Measurements from ENCODE around the gene TTLL5.
A peak's percentile ranks its signal among the peaks of the same experiment; 100 is the strongest.
"Not testable (repeated sequence)": the region's sequence is repeated elsewhere in the genome, so short reads cannot be mapped to it uniquely, and the experiment has no call there.

TTLL5 gene

GRCh38 chr14:75827331-75827730 is 166.3 kb downstream of the TTLL5 start:
- FAIRE-seq (no peak), DNase-seq (ENCODE audit: insufficient read length, low spot score) (no peak)

DNA sequence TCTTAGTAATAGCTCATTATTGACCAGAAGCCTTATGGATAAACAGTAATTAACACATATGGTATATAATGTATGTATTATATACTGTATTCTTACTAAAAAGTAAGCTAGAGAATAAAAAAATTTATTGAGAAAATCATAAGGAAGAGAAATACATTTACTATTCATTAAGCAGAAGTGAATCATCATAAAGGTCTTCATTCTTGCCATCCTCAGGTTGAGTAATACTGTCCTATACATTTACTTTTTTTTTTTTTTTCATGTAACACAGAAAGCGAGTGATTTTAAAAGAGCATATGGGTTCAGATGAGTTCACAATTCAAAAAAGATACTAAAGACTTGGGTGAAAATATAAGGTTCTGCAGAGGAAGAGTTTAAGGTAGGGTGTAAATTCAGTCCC is 168.3 kb downstream of the TTLL5 start:
- no peak for FAIRE-seq
- DNase-seq (ENCODE audit: insufficient read length, low spot score): no peak

GRCh38 chr14:75831455-75831854 is 170.4 kb downstream of the TTLL5 start:
- FAIRE-seq (no peak), DNase-seq (ENCODE audit: insufficient read length, low spot score) (no peak)

DNA sequence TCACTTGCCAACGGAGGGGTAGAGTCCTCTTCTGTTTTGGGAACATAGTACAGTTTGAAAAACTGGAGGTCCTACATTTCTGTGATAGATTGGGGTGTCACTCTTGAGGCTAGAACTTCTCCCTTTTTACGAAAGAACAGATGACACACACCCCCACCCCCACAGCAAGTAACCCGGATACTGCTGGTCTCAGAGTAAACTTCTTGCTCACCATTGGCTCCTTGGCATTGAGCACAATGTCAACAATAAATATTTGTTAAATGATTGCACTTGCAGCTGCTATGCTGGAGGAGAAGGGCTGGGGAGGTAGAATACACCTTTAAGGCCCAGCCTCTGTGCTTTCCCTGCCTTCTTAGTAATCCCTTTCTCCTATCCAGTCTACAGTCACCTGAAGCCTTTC is 170.9 kb downstream of the TTLL5 start:
- no peak for FAIRE-seq
- DNase-seq (ENCODE audit: insufficient read length, low spot score): no peak

DNA sequence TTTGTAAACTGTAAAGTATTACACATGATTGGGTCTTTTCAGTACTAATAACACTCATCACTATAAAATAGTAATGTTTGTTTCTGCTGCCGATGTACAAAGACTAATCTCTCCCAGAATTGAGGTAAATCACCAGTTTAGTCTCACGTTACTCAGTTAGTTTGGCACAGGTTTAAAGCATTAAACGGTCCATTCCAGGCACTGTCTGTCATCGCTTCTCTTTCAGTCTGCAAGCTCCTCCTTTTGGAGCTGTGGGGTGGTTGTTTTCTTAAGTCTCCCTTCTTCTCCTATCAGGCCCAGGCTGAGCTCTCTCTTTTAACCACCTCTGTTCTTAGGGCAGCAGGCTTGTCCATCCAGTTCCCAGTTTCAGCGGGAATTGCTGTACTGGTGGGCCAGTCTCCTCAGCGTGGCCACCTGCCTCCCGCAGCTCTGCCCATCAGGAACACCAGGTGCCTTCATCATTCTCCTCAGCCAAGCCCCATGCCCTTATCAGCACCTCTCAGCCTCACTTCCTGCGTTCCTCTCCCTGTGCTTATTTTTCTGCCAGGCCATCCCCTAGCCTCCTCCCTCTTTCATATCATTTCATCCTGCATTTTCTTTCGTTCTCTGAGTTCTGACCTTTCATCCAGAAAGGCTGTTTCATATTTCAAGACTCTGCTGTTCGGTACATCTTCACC is 171.7 kb downstream of the TTLL5 start:
- DNase-seq (ENCODE audit: insufficient read length, low spot score): no peak
- peak; percentile 28 for FAIRE-seq

DNA sequence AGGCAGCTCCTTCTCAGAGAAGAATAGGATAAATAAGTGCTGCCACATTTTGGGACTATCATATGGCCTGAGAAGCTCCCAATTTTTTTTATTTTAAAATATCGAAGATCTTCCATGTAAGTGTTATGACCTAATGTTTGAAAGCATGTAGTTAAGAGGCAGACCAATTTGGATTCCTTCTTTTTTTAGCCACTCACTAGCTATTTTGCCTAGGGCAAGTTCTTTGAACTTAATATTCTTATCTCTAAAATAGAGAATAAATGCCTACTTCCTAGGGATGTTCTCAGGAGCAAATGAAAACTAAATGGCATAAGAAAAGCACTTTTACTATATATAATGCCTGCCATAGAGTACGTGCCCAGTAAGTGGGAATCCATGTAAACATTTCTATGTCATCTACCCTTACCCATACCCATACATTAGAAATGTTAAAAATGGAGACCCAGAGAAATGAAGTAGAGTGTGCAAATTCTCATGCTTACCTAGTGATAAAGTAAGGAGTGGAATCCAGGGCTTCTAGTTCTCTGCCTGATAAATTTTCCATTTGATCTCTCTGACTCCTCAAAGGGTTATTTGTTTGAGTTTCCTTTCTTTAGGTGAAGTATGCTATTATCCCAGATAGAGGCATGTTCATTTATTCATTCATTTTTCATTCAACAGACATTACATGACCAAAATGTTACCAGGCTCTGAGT is 172.4 kb downstream of the TTLL5 start:
- DNase-seq (ENCODE audit: insufficient read length, low spot score) (no peak), FAIRE-seq (no peak)

GRCh38 chr14:75835156-75835725 is 174.2 kb downstream of the TTLL5 start:
- DNase-seq (ENCODE audit: insufficient read length, low spot score) (no peak), FAIRE-seq (no peak)

DNA sequence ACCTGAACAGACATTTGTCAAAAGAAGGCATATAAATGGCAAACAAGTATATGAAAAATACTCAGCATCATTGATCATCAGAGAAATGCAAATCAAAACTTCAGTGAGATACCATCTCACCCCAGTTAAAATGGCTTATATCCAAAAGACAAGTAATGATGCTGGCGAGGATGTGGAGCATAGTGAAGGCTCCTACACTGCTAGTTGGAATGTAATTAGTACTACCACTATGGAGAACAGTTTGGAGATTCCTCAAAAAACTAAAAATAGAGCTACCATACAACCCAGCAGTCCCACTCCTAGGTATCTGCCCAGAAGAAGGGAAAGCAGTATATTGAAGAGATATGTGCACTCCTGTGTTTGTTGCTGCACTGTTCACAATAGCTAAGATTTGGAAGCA is 174.7 kb downstream of the TTLL5 start:
- FAIRE-seq: peak; percentile 62
- DNase-seq (ENCODE audit: insufficient read length, low spot score): no peak

- FAIRE-seq (no peak), DNase-seq (ENCODE audit: insufficient read length, low spot score) (no peak)
These were observed 176.2 kb downstream of the TTLL5 start for GRCh38 chr14:75837151-75837787.

DNA sequence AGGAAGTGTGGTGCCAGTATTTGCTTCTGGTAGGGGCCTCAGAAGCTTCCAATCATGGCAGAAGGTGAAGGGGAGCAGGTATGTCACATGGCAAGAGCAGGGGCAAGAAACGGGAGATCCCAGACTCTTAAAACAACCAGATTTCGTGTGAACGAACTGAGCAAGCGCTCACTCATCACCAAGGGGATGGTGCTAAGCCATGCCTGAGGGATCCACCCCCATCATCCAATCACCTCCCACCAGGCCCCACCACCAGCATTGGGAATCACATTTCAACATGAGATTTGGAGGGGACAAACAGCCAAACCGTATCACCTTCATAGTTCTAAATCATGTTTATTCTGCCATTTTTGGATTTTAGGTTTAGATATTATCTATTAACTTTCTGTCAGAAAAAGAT is 179.9 kb downstream of the TTLL5 start:
- FAIRE-seq (no peak), DNase-seq (ENCODE audit: insufficient read length, low spot score) (no peak)

- DNase-seq (ENCODE audit: insufficient read length, low spot score) (no peak), FAIRE-seq (no peak)
These were observed 181.5 kb downstream of the TTLL5 start for GRCh38 chr14:75842551-75842950.

DNA sequence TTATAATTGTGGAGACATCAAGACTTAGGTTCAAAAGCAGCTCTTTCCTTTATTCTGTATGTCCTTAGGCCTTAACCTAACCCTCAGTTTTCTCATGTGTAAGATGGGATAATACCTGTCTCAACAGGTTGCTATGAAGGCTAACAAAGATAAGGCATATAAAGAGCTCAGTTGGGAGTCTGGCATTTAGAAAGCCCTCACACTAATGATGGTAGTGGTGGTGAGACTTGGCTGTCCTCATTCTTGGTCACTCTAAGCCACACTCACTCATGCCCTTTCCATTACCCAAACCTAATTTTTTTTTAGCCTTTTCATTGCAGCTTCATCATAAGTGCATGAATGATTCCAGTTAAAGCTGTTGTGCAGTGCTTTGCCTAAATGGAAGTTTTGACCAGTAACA is 183.4 kb downstream of the TTLL5 start:
- DNase-seq (ENCODE audit: insufficient read length, low spot score) (no peak), FAIRE-seq (peak; percentile 20)

GRCh38 chr14:75845136-75845804 is 184.2 kb downstream of the TTLL5 start:
- FAIRE-seq: peak; percentile 49

DNA sequence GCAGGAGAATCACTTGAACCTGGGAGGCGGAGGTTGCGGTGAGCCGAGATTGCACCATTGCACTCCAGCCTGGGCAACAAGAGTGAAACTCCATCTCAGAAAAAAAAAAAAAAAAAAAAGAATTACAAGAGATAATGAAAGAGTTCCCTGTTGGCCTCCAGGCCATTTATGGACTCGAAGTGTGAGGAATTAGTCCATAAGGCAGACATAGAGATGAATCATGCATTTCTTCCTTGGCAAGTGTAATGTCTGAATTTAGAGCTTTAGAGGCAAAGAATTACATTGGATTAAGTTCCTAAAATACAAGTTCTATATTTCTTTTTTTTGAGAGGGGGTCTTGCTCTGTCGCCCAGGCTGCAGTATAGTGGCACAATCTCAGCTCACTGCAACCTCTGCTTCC is 185.6 kb downstream of the TTLL5 start:
- DNase-seq (ENCODE audit: insufficient read length, low spot score); FAIRE-seq: not testable (repeated sequence)

More at GRCh38 chr14:75845136-75845804, 184.2 kb downstream of the TTLL5 start:
- DNase-seq (ENCODE audit: insufficient read length, low spot score): no peak

DNA sequence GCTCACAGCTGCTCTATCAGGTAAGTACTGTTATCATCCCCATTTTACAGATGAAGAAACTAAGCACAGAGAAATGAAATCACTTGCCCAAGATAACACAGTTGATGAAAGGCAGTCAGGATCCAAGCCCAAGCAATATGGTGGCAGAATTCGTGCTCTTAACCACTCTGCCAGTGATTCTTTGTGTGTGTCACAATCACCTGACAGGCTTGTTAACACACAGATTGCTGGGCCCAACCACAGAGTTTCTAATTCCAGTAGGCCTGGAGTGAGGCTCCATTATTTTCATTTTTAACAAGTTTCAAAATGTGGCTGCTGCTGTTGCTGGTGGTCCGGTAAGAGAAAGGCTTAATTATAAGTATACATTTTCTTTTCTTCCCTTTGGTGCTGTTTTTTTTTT is 186.5 kb downstream of the TTLL5 start:
- FAIRE-seq: peak; percentile 62

DNA sequence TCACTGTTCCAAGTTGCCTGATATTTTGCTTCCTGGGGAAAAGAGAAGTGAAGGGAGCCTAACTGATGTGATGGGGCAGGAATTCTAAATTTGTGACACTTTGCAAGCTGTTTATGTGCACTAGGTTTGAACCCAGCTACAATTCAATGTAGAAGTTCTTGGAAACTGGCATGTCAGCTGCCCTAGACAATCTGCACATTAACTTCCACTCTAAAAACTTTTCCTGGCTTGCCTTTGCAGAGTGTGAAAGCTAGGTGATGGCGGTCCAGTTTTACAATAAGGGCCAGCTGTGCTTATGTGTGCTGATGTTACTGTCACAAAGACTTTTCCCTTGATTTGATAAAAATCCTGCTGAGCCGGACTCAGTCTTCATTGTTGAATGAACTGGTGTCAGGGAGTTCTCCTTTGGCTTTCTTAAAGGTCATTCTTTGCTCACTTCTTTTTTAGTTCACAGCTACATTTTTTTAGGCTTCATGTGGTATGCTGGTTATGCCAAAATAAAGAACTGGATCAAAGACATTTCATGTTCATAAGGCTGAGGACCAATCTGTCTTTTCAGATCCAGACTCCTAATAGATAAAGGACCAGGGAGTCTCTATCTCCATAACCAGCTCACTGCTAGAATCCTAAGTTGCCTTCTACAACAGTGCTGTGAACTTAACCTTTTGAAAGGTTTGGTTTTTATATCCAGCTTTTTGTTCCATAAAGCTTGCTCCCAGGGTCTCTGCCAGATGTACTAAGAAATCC is 187.3 kb downstream of the TTLL5 start:
- DNase-seq (ENCODE audit: insufficient read length, low spot score): no peak
- peak; percentile 23 for FAIRE-seq

More for the DNA sequence above, 186.5 kb downstream of the TTLL5 start:
- DNase-seq (ENCODE audit: insufficient read length, low spot score): no peak

DNA sequence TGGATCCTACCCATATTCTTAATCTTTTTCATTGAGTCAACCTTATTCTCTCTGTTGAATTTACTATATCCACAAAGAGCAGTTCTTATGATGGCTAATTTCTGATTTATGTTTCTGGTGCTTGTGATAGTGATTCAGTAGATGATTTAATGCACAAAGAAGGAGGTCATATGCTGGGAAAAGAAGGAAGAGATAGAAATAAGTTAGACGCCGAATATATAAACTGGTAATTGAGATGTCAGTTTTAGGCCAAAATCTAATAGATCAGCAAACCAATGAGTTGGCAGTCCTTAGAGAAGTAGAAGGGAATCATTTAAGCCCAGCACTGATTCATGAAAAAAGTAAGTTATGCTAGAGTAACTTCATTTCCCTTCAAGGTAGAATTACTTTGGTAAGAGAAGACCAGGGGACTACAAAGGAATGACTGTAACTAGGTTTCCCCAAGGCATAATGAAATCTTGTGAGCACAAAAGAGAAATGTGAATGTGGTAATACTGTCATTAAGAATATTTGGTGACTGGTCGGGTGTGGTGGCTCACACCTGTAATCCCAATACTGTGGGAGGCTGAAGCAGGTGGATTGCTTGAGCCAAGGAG is 188.4 kb downstream of the TTLL5 start:
- DNase-seq (ENCODE audit: insufficient read length, low spot score): no peak
- no peak for FAIRE-seq

DNA sequence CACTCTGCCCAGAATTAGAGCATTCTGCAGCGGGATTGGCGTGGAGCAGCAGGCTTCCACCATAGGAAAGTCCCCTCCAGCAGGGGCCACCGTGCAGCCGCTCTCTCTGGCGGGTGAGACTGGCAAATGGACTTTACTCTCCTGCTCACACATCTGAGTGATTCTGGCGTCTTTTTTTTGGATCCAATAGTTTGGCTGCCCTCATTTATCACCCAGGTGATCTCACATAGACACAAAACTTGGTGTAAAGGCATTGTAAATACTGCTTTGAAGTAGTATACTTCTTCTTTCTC is 190.5 kb downstream of the TTLL5 start:
- DNase-seq (ENCODE audit: insufficient read length, low spot score): no peak
- no peak for FAIRE-seq

DNA sequence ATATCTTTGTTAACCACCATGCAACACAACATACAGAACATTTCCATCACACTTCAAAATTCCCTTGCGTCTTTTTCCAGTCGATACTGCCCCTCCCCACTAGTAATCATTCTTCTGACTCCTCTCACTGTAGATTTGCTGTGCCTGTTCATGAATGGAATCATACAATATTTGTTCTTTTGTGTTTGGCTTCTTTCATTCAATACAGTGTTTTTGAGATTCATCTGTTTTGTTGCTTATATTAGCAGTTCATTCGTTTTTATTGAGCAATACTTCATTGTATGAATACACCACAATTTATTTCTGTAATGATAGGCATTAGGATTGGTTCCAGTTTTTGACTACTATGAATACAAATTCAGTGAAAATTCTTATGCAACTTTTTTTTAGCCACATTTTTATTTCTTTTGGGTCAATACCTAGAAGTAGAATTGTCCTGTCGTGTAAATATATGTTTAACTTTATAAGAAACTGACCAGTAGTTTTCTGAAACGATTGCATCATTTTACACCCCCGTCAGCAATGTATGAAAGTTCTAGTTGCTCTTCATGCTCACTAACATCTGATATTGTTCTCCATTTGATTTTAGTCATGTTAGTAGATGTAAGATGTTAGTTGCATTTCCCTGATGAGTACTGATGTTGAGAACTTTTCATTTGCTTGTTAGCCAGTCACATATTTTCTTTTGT is 193.2 kb downstream of the TTLL5 start:
- no peak for DNase-seq (ENCODE audit: insufficient read length, low spot score)
- FAIRE-seq: peak; percentile 54

- FAIRE-seq (no peak), DNase-seq (ENCODE audit: insufficient read length, low spot score) (no peak)
These were observed 196.2 kb downstream of the TTLL5 start for GRCh38 chr14:75857199-75857598.

Measured in HTR-8/SVneo (cell line).